Stimulated activated CD8-positive, alpha-beta memory T cell treated with anti-CD3 and anti-CD28 coated beads, Interleukin-15, amount 100 ng/mL, for 48 hours (primary cell): ENCODE data around the gene LEMD1.
"Not testable (repeated sequence)": the region's sequence is repeated elsewhere in the genome, so short reads cannot be mapped to it uniquely, and the experiment has no call there.

Experiments
- DNase-seq, 2 donors: peaks; one replicate each; pipeline ENCODE4 v3.0.0-alpha.2; 2020; ENCODE audit warnings: low read depth in 2 of 2

LEMD1 gene

GRCh38 chr1:205447457-205448341 lies 25.8 kb upstream of the LEMD1 start:
- no peak for DNase-seq

- DNase-seq = no peak
These were observed 25.0 kb upstream of the LEMD1 start for GRCh38 chr1:205446828-205447227.

GRCh38 chr1:205445646-205445935 lies 23.7 kb upstream of the LEMD1 start:
- DNase-seq = no peak

- no peak for DNase-seq
These were observed 23.2 kb upstream of the LEMD1 start for GRCh38 chr1:205444931-205445645.

GRCh38 chr1:205444300-205444930 lies 22.6 kb upstream of the LEMD1 start:
- DNase-seq = no peak

- no peak for DNase-seq
These were observed 21.9 kb upstream of the LEMD1 start for GRCh38 chr1:205443585-205444299.

- no peak for DNase-seq
These were observed 20.3 kb upstream of the LEMD1 start for GRCh38 chr1:205442051-205442725.

GRCh38 chr1:205441716-205442050 lies 19.8 kb upstream of the LEMD1 start:
- DNase-seq = no peak

GRCh38 chr1:205441318-205441633 lies 19.4 kb upstream of the LEMD1 start:
- DNase-seq = no peak

GRCh38 chr1:205440476-205441317 lies 18.8 kb upstream of the LEMD1 start:
- peak; percentile 46 to 67 for DNase-seq

GRCh38 chr1:205440121-205440475 lies 18.2 kb upstream of the LEMD1 start:
- DNase-seq = no peak

GRCh38 chr1:205438213-205439158 lies 16.6 kb upstream of the LEMD1 start:
- no peak for DNase-seq

- DNase-seq = no peak
These were observed 15.7 kb upstream of the LEMD1 start for GRCh38 chr1:205437570-205437969.

- no peak for DNase-seq
These were observed 15.0 kb upstream of the LEMD1 start for GRCh38 chr1:205436776-205437410.

- DNase-seq = no peak
These were observed 14.0 kb upstream of the LEMD1 start for GRCh38 chr1:205435578-205436573.

- DNase-seq = no peak
These were observed 12.9 kb upstream of the LEMD1 start for GRCh38 chr1:205434738-205435137.

- DNase-seq = not testable (repeated sequence)
These were observed 10.8 kb upstream of the LEMD1 start for GRCh38 chr1:205432692-205433091.

GRCh38 chr1:205432116-205432515 lies 10.3 kb upstream of the LEMD1 start:
- DNase-seq = no peak
